ENCODE data around the gene MDC1. TPM values are rescaled to one million over a fixed set of nuclear protein-coding genes. Genes with fewer than 3 reads are reported as not detected.
A peak's percentile ranks its signal among the peaks of the same experiment; 100 is the strongest.

Gene MDC1
- total and polyA plus RNA-seq, 2 of the 13 experiments (the other 11 are each of a cell fraction or from before 2014, with no cell fraction given), result 8.4 to 14.0 TPM

- TF ChIP-seq ZNF746 (CRISPR knock-in tag; IDR thresholded peaks at IDR 0.05), result peak; percentile 73
- peak; percentile 94 for TF ChIP-seq AHDC1 (CRISPR knock-in tag; IDR thresholded peaks at IDR 0.05; ENCODE audit: borderline replicate concordance)
- peak; percentile 68 for TF ChIP-seq ZNF770 (CRISPR knock-in tag; IDR thresholded peaks at IDR 0.05)
- TF ChIP-seq ZSCAN29 (CRISPR knock-in tag; conservative IDR thresholded peaks at IDR 0.05), result peak; percentile 69; the same call in 1 of the 2 replicates
- peak; percentile 18; the same call in 1 of the 2 replicates for TF ChIP-seq CBX5 (CRISPR knock-in tag; IDR thresholded peaks at IDR 0.05; ENCODE audit: borderline replicate concordance)
- no peak for TF ChIP-seq GMEB2 (CRISPR knock-in tag; IDR thresholded peaks at IDR 0.05; ENCODE audit: low read depth)
- TF ChIP-seq KDM6A (CRISPR knock-in tag; IDR thresholded peaks at IDR 0.05; ENCODE audit: low read depth), result peak; percentile 88
- peak; percentile 76; the same call in 1 of the 2 replicates for TF ChIP-seq SRY (CRISPR knock-in tag; IDR thresholded peaks at IDR 0.05)
- TF ChIP-seq GABPB1 (CRISPR knock-in tag; IDR thresholded peaks at IDR 0.05), result peak; percentile 42; the same call in 1 of the 2 replicates
- TF ChIP-seq TRAFD1 (CRISPR knock-in tag; IDR thresholded peaks at IDR 0.05; ENCODE audit: borderline replicate concordance), result no peak
- no peak for TF ChIP-seq REXO4 (CRISPR knock-in tag; IDR thresholded peaks at IDR 0.05; ENCODE audit: borderline replicate concordance)
- TF ChIP-seq SPEN (CRISPR knock-in tag; IDR thresholded peaks at IDR 0.05; ENCODE audit: low read depth), result peak; percentile 63; the same call in 1 of the 2 replicates
- TF ChIP-seq HOXA5 (CRISPR knock-in tag; IDR thresholded peaks at IDR 0.05), result peak; percentile 74
Measured at GRCh38 chr6:30763618-30764489, 46.8 kb upstream of the MDC1 start (continued).

Data from HepG2 (cell line).